HG03095 (cell line): ENCODE data around the gene CHRFAM7A.
"Not testable (repeated sequence)": the region's sequence is repeated elsewhere in the genome, so short reads cannot be mapped to it uniquely, and the experiment has no call there.

Experiments used
- ATAC-seq: cut with Tn5 transposase; IDR thresholded peaks from one replicate; pipeline ENCODE4 v1.9.1; 2021; ENCODE audit warnings: moderate library complexity; ENCODE audit not compliant: unreplicated experiment

Gene CHRFAM7A

GRCh38 chr15:30326145-30326544 lies 67.2 kb downstream of the CHRFAM7A start:
- not testable (repeated sequence) for ATAC-seq

- ATAC-seq = not testable (repeated sequence)
These were observed 72.3 kb downstream of the CHRFAM7A start for GRCh38 chr15:30321063-30321462.

- ATAC-seq = not testable (repeated sequence)
These were observed 77.6 kb downstream of the CHRFAM7A start for GRCh38 chr15:30315704-30316103.

- not testable (repeated sequence) for ATAC-seq
These were observed 82.8 kb downstream of the CHRFAM7A start for GRCh38 chr15:30310575-30310974.
